CD4-positive, alpha-beta T cell (primary cell): ENCODE measurements around the gene HCST. TPM values are rescaled to one million over a fixed set of nuclear protein-coding genes. Genes with fewer than 3 reads are reported as not detected.
"Not testable (repeated sequence)": the region's sequence is repeated elsewhere in the genome, so short reads cannot be mapped to it uniquely, and the experiment has no call there.

Source experiments
- ATAC-seq: fragments of 200-7000 bp; cut with Tn5 transposase; one replicate; pipeline ENCODE4 v1.10.0; 2022; ENCODE audit warnings: mild to moderate bottlenecking; ENCODE audit not compliant: poor library complexity
- CTCF ChIA-PET: fragments of 350-600 bp; sonication (Branson Sonifier 250); formaldehyde crosslinking; loops from one replicate; lab custom pipeline; 2021; ENCODE audit warnings: antibody characterized with exemption, inconsistent platforms; lab: Charles Lee
- POLR2A ChIA-PET: fragments of 350-600 bp; sonication (Branson Sonifier 250); formaldehyde crosslinking; loops from one replicate; lab custom pipeline; 2021; ENCODE audit warnings: antibody characterized with exemption, inconsistent platforms; lab: Charles Lee
- DNase-seq, 14 experiments: peaks; one replicate each; pipeline ENCODE4 v3.0.0-alpha.2; 2013 to 2020; ENCODE audit warnings: mixed read lengths in 2 of 14
- H3K27ac ChIP-seq, 2 donors: one replicate each; pipeline versions ENCODE4 v1.5.1 to v1.7.0; 2013; ENCODE audit warnings: low read length in 2 of 2, low read depth in 1 of 2, mild to moderate bottlenecking in 1 of 2
- H3K27me3 ChIP-seq, 2 experiments: 1 replicate in 1 of 2; 2 replicates in 1 of 2; pipeline versions ENCODE4 v1.6.1 to v1.7.0; 2013; ENCODE audit warnings: low read length in 2 of 2, control low read depth in 1 of 2, mild to moderate bottlenecking in 1 of 2, moderate library complexity in 1 of 2; ENCODE audit not compliant: insufficient read depth in 2 of 2, control insufficient read depth in 1 of 2
- H3K36me3 ChIP-seq: one replicate; pipeline ENCODE4 v1.6.1; 2013; ENCODE audit warnings: low read length, control low read depth; ENCODE audit not compliant: insufficient read depth
- H3K4me1 ChIP-seq: one replicate; pipeline ENCODE4 v1.6.1; 2013; ENCODE audit warnings: low read length, control low read depth; ENCODE audit not compliant: insufficient read depth
- H3K4me3 ChIP-seq: one replicate; pipeline ENCODE4 v1.5.1; 2013; ENCODE audit warnings: mild to moderate bottlenecking, low read length, moderate library complexity
- H3K9me3 ChIP-seq, 2 experiments: 1 replicate in 1 of 2; 2 replicates in 1 of 2; pipeline versions ENCODE4 v1.6.1 to v1.7.0; 2013; ENCODE audit warnings: low read length in 2 of 2, mild to moderate bottlenecking in 2 of 2, control low read depth in 1 of 2, moderate library complexity in 1 of 2; ENCODE audit not compliant: control insufficient read depth in 1 of 2, insufficient read depth in 1 of 2
- H3K27ac Mint-ChIP-seq: one replicate; pipeline ENCODE4 v1.8.0; 2020; ENCODE audit warnings: mixed read lengths
- H3K27me3 Mint-ChIP-seq: one replicate; pipeline ENCODE4 v1.8.0; 2021; ENCODE audit warnings: mixed read lengths
- H3K36me3 Mint-ChIP-seq: one replicate; pipeline ENCODE4 v1.8.0; 2021; ENCODE audit warnings: low read depth, mixed read lengths
- H3K4me1 Mint-ChIP-seq: one replicate; pipeline ENCODE4 v1.8.0; 2021; ENCODE audit warnings: low read depth, mixed read lengths
- H3K4me3 Mint-ChIP-seq: one replicate; pipeline ENCODE4 v1.8.0; 2020; ENCODE audit warnings: mild to moderate bottlenecking, mixed read lengths
- H3K9me3 Mint-ChIP-seq: one replicate; pipeline ENCODE4 v1.8.0; 2020; ENCODE audit warnings: mixed read lengths
- CTCF ChIP-seq: fragments of 200-600 bp; IDR thresholded peaks from one replicate; pipeline ENCODE4 v1.8.0; 2022; ENCODE audit warnings: antibody characterized with exemption, mild to moderate bottlenecking
- intact Hi-C, 2 experiments: fragments of 100-400 bp; cut with DNase I in 1 of 2; cut with micrococcal nuclease in 1 of 2; formaldehyde crosslinking; loops; one replicate each; pipeline versions ENCODE4 v1.15.1 to v1.9.0; 2023 to 2025; cut with DNase I, micrococcal nuclease
- total RNA-seq, 174 experiments: library from RNA in 2 of 174; stranded (reverse) in 2 of 174; gene quantifications; one replicate each; pipeline ENCODE4 v1.2.3 and lab custom pipeline; 2021 to 2026

Gene HCST
- total RNA-seq, 2 experiments from 2014 or later, result 72.4 to 78.6 TPM

- no peaks in the 10 kb centered on the region for H3K36me3 Mint-ChIP-seq
- POLR2A ChIA-PET, result interaction anchor here (1.4 kb wide), 1 partner anchor 22 kb away, joined by 3 read pairs; no protein-coding TSS in a partner anchor
- intact Hi-C loops, result no loop called here
- DNase-seq (peak in 4 of 14 experiments; percentile 38 to 82 (median 64)), ATAC-seq (peak; percentile 56)
- H3K9me3 Mint-ChIP-seq, result no peaks in the 10 kb centered on the region
- Histone ChIP-seq H3K4me1 (peaks cover 44% of the 10 kb centered on the region), H3K9me3 (no peaks in the 10 kb centered on the region), H3K27ac (peak overlapping the region in 1 of 2 donors; percentile 13), H3K27me3 (no peaks in the 10 kb centered on the region), H3K36me3 (no peaks in the 10 kb centered on the region), H3K4me3 (no peak overlapping the region)
- TF ChIP-seq CTCF, result no peak
- H3K27ac Mint-ChIP-seq, result peak overlapping the region; percentile 42
- H3K27me3 Mint-ChIP-seq, result no peaks in the 10 kb centered on the region
- peaks cover 19% of the 10 kb centered on the region for H3K4me1 Mint-ChIP-seq
- CTCF ChIA-PET, result no interaction called here
- H3K4me3 Mint-ChIP-seq, result no peak overlapping the region
These were observed 6.8 kb downstream of the HCST start for GRCh38 chr19:35908973-35909683.

- ATAC-seq (no peak), DNase-seq (no peak)
- intact Hi-C loops, result no loop called here
- Mint-ChIP-seq H3K36me3 (no peaks in the 10 kb centered on the region), H3K27me3 (no peaks in the 10 kb centered on the region), H3K27ac (peak overlapping the region; percentile 42), H3K9me3 (no peaks in the 10 kb centered on the region), H3K4me3 (no peak overlapping the region), H3K4me1 (peaks cover 13% of the 10 kb centered on the region)
- ChIA-PET CTCF (no interaction called here), POLR2A (no interaction called here)
- Histone ChIP-seq H3K9me3 (no peaks in the 10 kb centered on the region), H3K27me3 (no peaks in the 10 kb centered on the region), H3K36me3 (no peaks in the 10 kb centered on the region), H3K4me1 (peaks cover 39% of the 10 kb centered on the region), H3K4me3 (no peak overlapping the region), H3K27ac (peak overlapping the region in 1 of 2 donors; percentile 13)
- TF ChIP-seq CTCF, result no peak
These were observed 7.3 kb downstream of the HCST start for GRCh38 chr19:35909684-35910035.

GRCh38 chr19:35910355-35910754, 8.0 kb downstream of the HCST start:
- H3K9me3 Mint-ChIP-seq, POLR2A ChIA-PET, H3K36me3 ChIP-seq, H3K27me3 ChIP-seq, H3K27ac Mint-ChIP-seq, H3K36me3 Mint-ChIP-seq, CTCF ChIA-PET, intact Hi-C loops, DNase-seq, ATAC-seq, H3K4me3 ChIP-seq, H3K9me3 ChIP-seq, H3K4me1 Mint-ChIP-seq, H3K27me3 Mint-ChIP-seq, H3K27ac ChIP-seq, H3K4me3 Mint-ChIP-seq: not testable (repeated sequence)
- peaks cover 33% of the 10 kb centered on the region for H3K4me1 ChIP-seq

GRCh38 chr19:35911173-35911572, 8.8 kb downstream of the HCST start:
- Mint-ChIP-seq H3K9me3 (no peaks in the 10 kb centered on the region), H3K27ac (no peak overlapping the region), H3K36me3 (no peaks in the 10 kb centered on the region), H3K4me1 (peaks cover 7% of the 10 kb centered on the region), H3K27me3 (no peaks in the 10 kb centered on the region), H3K4me3 (no peak overlapping the region)
- Histone ChIP-seq H3K27me3 (no peaks in the 10 kb centered on the region), H3K9me3 (no peaks in the 10 kb centered on the region), H3K36me3 (no peaks in the 10 kb centered on the region), H3K4me1 (peaks cover 33% of the 10 kb centered on the region), H3K4me3 (no peak overlapping the region), H3K27ac (no peak overlapping the region)
- DNase-seq (no peak), ATAC-seq (no peak)
- no peak for TF ChIP-seq CTCF
- ChIA-PET POLR2A (no interaction called here), CTCF (no interaction called here)
- intact Hi-C loops, result no loop called here
